Fibroblast of mammary gland (primary cell): ENCODE results near the gene HSF5.

Source experiments
- DNase-seq: peaks from one replicate; pipeline ENCODE4 v3.0.0-alpha.2; 2010; ENCODE audit warnings: low read depth
- H3K4me3 ChIP-seq: 2 replicates; pipeline ENCODE4 v1.5.1; 2011; ENCODE audit warnings: low read depth, mild to moderate bottlenecking, low read length, moderate library complexity; ENCODE audit not compliant: control insufficient read depth
- TF ChIP-seq, protein P1 (sequence below): conservative IDR thresholded peaks from 2 replicates; pipeline ENCODE4 v1.5.1; 2011; ENCODE audit warnings: low read depth, low read length, inconsistent platforms; ENCODE audit not compliant: control insufficient read depth, insufficient read depth

Gene HSF5

DNA sequence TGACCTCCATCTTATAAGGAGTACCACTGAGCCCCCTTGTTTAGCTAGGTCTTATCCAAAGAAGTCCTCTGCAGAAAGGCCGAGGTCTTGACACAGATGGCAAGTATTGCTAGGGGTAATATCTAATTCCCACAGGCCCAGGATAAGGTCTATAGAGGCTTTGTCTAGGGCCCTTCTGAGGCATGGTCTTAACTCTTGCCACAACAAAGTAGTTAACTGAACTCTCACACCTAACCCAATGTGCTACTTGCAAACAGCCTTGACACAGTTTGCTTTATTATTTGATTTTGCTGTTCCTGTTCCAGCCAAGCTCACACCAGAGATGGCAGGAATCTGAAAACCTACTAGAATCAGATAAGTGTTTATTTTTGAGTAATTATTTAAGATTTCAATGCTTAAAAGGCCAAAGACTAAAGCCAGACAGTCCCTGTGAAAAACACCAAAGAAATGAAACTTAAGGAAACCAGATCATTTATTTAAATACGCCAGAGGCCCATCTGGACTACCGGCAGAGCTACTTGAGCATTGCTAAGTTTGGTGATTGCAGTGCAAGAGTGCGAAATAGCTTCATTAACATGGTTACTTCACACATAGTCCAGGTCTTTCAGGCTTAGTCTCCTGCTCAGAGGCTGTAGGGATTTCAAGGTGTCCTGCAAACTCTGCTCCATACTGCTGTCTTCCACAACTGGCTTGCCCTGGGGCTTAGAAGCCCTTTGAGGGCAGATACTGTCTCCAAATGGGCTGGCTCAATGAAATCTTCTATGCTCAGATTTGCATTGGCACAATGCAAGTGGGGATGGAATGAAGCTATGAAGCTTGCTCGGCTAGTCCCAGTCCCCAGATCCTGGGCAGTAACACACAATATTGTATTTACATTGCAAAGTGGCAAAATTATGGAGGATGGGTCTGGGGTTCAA is 107.7 kb downstream of the HSF5 start:
- no peak overlapping the region for H3K4me3 ChIP-seq
- TF ChIP-seq, protein P1, sequence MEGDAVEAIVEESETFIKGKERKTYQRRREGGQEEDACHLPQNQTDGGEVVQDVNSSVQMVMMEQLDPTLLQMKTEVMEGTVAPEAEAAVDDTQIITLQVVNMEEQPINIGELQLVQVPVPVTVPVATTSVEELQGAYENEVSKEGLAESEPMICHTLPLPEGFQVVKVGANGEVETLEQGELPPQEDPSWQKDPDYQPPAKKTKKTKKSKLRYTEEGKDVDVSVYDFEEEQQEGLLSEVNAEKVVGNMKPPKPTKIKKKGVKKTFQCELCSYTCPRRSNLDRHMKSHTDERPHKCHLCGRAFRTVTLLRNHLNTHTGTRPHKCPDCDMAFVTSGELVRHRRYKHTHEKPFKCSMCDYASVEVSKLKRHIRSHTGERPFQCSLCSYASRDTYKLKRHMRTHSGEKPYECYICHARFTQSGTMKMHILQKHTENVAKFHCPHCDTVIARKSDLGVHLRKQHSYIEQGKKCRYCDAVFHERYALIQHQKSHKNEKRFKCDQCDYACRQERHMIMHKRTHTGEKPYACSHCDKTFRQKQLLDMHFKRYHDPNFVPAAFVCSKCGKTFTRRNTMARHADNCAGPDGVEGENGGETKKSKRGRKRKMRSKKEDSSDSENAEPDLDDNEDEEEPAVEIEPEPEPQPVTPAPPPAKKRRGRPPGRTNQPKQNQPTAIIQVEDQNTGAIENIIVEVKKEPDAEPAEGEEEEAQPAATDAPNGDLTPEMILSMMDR: no peak
- no peak for DNase-seq

DNA sequence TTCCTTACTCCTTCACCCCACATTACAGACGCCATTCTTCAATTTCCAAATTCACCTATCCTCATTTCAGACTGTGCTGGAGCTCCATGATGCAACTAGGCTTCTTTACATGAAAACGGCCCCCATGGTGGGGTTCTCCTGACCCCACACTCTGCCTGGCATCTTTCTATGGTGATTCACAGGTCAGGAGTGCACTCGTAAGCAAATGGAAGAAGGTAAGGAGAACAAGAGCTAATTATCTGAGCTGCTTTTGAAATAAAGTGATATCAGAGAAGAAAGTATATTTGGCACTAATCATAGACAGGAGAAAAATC is 108.7 kb downstream of the HSF5 start:
- TF ChIP-seq, protein P1: no peak
- H3K4me3 ChIP-seq: no peak overlapping the region
- DNase-seq: no peak

DNA sequence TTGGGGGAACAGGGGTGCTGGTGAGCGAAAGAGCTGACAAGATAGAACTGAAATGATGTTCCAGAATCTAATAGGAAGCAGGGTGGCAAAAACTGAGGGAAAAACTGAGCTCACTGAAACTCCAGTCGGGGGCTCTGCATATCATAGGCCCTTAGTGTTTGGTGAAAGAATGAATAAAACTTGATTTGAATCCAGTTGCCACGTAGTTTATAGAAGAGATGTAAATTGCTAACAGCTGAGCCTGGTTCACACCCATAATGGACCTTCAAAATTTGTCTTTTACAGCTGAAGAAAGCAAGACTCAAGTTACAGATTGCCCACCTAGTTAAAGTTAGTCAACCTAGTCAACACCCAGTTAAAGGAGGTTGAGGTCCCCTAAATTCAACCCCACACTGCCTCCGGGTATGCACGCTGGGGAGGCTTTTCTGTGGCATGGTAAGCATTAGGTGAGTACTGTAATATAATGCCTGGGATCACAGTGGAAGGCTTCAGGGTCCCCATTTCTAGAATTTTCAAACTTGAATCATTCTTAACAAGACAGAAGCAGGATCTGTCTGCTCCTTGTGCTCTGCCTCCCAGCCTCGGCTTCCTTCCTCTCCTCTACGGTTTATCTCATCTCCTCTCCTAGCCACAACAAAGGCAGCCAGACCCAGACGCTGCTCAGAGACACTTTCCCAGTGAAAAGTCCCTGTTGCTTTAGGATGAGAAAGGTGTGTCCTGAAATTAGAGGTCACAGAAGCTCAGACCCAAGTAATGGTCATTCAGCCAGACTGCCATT is 109.3 kb downstream of the HSF5 start:
- no peak for DNase-seq
- no peak overlapping the region for H3K4me3 ChIP-seq
- TF ChIP-seq, protein P1: no peak

GRCh38 chr17:58377661-58378060 is 110.5 kb downstream of the HSF5 start:
- TF ChIP-seq, protein P1: no peak
- no peak for DNase-seq
- H3K4me3 ChIP-seq: no peak overlapping the region

GRCh38 chr17:58377093-58377601 is 111.1 kb downstream of the HSF5 start:
- H3K4me3 ChIP-seq: no peak overlapping the region
- TF ChIP-seq, protein P1: no peak
- no peak for DNase-seq

DNA sequence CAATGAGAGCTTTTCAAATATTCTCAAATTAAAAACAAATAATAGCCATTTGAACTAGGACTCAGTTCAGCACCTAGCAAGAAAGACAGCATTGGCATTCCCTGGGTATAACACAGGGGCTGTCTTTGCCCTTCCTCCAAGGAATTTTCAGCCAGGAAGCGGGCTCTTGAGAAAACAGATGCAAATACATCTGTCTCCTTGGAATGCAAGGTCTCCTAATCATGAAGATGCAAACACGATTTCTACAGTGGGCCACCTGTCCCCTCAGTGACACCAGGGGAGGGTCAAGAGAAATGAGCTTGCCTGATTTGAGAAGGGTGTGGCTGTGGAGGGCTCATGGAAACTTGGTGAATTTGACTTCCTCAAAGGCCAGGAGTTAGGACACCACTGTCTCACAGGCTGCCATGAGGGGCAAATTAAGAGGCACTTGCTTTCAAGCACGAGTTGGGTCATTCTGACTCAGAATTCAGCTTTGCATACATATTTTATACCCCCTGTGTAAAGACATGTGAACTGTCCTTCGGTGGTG is 111.7 kb downstream of the HSF5 start:
- TF ChIP-seq, protein P1: no peak
- H3K4me3 ChIP-seq: no peak overlapping the region
- DNase-seq: no peak
